ENCODE measurements around the gene MBOAT1.

The MBOAT1 gene

GRCh38 chr6:20220359-20220758 is 8.1 kb upstream of the MBOAT1 start:
- DNase-seq: no peak
- Histone ChIP-seq H3K36me3 (no peaks in the 10 kb centered on the region), H3K27ac (no peak overlapping the region), H3K27me3 (ENCODE audit: insufficient read depth, low read depth, severe bottlenecking) (no peaks in the 10 kb centered on the region), H3K4me3 (ENCODE audit: low read depth, low read length) (no peak overlapping the region), H3K9me3 (ENCODE audit: severe bottlenecking) (no peaks in the 10 kb centered on the region)
- TF ChIP-seq, protein P1, sequence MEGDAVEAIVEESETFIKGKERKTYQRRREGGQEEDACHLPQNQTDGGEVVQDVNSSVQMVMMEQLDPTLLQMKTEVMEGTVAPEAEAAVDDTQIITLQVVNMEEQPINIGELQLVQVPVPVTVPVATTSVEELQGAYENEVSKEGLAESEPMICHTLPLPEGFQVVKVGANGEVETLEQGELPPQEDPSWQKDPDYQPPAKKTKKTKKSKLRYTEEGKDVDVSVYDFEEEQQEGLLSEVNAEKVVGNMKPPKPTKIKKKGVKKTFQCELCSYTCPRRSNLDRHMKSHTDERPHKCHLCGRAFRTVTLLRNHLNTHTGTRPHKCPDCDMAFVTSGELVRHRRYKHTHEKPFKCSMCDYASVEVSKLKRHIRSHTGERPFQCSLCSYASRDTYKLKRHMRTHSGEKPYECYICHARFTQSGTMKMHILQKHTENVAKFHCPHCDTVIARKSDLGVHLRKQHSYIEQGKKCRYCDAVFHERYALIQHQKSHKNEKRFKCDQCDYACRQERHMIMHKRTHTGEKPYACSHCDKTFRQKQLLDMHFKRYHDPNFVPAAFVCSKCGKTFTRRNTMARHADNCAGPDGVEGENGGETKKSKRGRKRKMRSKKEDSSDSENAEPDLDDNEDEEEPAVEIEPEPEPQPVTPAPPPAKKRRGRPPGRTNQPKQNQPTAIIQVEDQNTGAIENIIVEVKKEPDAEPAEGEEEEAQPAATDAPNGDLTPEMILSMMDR (IDR thresholded peaks at IDR 0.05; ENCODE audit: low read depth, low read length): no peak

DNA sequence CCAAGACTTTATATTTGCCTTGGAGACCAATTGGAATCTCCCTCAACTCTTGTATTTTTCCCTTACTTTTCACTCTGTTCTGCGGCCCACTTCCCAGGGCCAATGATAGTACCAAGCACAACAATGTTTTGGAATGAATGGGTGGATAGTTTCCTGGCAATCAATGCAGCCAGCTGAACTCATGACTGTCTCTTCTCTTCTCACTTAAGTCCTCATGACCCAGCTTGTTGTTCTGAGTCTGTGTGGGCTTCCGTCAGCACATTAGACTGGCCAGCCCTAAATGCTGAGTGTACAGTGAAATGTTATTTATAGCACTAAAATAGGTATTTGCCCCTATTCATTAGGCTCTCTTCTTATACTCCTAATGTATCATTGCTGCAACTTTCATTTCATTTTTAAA is 5.6 kb upstream of the MBOAT1 start:
- no peak overlapping the region for H3K4me3 ChIP-seq (ENCODE audit: low read depth, low read length)
- TF ChIP-seq, protein P1 (IDR thresholded peaks at IDR 0.05; ENCODE audit: low read depth, low read length): no peak
- no peaks in the 10 kb centered on the region for H3K36me3 ChIP-seq
- DNase-seq: no peak
- H3K27me3 ChIP-seq (ENCODE audit: insufficient read depth, low read depth, severe bottlenecking): no peaks in the 10 kb centered on the region
- H3K27ac ChIP-seq: no peak overlapping the region
- H3K9me3 ChIP-seq (ENCODE audit: severe bottlenecking): no peaks in the 10 kb centered on the region

- TF ChIP-seq, protein P1 (IDR thresholded peaks at IDR 0.05; ENCODE audit: low read depth, low read length): no peak
- Histone ChIP-seq H3K4me3 (ENCODE audit: low read depth, low read length) (no peak overlapping the region), H3K27me3 (ENCODE audit: insufficient read depth, low read depth, severe bottlenecking) (no peaks in the 10 kb centered on the region), H3K9me3 (ENCODE audit: severe bottlenecking) (no peaks in the 10 kb centered on the region), H3K27ac (no peak overlapping the region), H3K36me3 (no peaks in the 10 kb centered on the region)
- no peak for DNase-seq
Observed at GRCh38 chr6:20217324-20217855, 5.1 kb upstream of the MBOAT1 start.

GRCh38 chr6:20215310-20215709 is 3.0 kb upstream of the MBOAT1 start:
- Histone ChIP-seq H3K9me3 (ENCODE audit: severe bottlenecking) (no peaks in the 10 kb centered on the region), H3K27me3 (ENCODE audit: insufficient read depth, low read depth, severe bottlenecking) (no peaks in the 10 kb centered on the region), H3K4me3 (ENCODE audit: low read depth, low read length) (no peak overlapping the region), H3K36me3 (no peaks in the 10 kb centered on the region; the same call in 1 of the 2 replicates), H3K27ac (no peak overlapping the region)
- no peak for DNase-seq
- TF ChIP-seq, protein P1 (IDR thresholded peaks at IDR 0.05; ENCODE audit: low read depth, low read length): no peak

DNA sequence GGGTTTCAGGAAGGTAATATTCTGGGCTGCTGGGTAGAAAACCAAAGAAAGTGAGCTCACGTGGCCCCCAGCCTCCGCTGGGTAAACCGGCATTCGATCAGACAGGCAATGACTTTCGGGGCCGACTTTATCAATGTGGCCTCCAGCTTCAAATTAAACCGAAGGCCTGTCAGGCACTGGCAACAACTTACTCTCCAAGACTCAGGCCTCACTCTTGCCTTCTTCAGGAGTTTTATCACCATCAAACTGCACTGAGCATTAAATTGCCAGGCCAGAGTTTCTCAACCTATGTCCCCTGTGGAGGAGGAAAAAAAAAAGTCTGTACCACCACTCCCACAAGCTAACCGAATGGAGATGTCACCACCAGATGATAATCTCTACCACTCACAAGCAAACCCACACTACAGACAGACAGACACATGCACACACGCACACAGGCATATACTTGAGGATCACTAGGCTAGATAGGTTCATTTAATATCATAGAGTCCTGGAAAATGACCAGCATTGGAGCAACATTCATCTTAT is 1.1 kb upstream of the MBOAT1 start:
- TF ChIP-seq, protein P1 (IDR thresholded peaks at IDR 0.05; ENCODE audit: low read depth, low read length): no peak
- H3K9me3 ChIP-seq (ENCODE audit: severe bottlenecking): no peaks in the 10 kb centered on the region
- DNase-seq: no peak
- H3K27me3 ChIP-seq (ENCODE audit: insufficient read depth, low read depth, severe bottlenecking): no peaks in the 10 kb centered on the region
- H3K4me3 ChIP-seq (ENCODE audit: low read depth, low read length): peak overlapping the region; percentile 53
- H3K27ac ChIP-seq: peak overlapping the region; percentile 86
- H3K36me3 ChIP-seq: no peaks in the 10 kb centered on the region; the same call in 1 of the 2 replicates

DNA sequence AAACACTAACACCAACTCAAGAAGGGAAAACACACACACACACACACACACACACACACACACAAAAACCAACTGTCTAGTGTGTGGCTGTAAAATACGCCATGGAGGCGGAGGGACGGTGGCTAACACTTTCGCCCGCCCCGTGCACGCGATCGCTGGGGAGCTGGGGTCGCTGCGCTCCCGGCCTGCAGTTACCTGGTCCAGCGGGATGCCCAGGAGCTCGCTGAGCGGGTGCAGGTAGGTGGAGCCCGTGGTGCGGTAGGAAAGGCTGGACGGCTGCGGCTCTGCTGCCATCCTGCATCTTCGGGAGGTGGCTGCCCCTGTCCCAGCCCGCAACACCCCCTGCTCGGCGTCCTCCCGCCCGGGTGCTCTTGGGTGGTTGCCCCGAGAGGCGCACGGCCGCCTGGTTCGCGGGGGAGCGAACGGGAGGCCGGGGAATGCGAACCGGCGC is 303 bp downstream of the MBOAT1 start:
- H3K27me3 ChIP-seq (ENCODE audit: insufficient read depth, low read depth, severe bottlenecking): no peaks in the 10 kb centered on the region
- H3K27ac ChIP-seq: peak overlapping the region; percentile 86
- no peaks in the 10 kb centered on the region; the same call in 1 of the 2 replicates for H3K36me3 ChIP-seq
- H3K4me3 ChIP-seq (ENCODE audit: low read depth, low read length): peak overlapping the region; percentile 53
- TF ChIP-seq, protein P1 (IDR thresholded peaks at IDR 0.05; ENCODE audit: low read depth, low read length): peak; percentile 35; the same call in 1 of the 2 replicates
- H3K9me3 ChIP-seq (ENCODE audit: severe bottlenecking): no peaks in the 10 kb centered on the region
- DNase-seq: peak; percentile 80
